Astrocyte of the spinal cord (primary cell): Measurements from ENCODE around the gene PYGO2.

Source experiments
- DNase-seq: peaks from one replicate; pipeline ENCODE4 v3.0.0; 2011; ENCODE audit warnings: low read depth, low spot score
- H3K4me3 ChIP-seq: 2 replicates; pipeline ENCODE4 v1.5.1; 2011; ENCODE audit warnings: low read depth, mild to moderate bottlenecking, low read length, moderate library complexity
- in situ Hi-C: cut with HindIII; loops from 2 replicates; pipeline ENCODE4 v1.10.0; 2017; ENCODE audit warnings: low sequenced_read_pairs
- TF ChIP-seq, protein P1 (sequence below): IDR thresholded peaks from 2 replicates; pipeline ENCODE4 v1.5.1; 2012; ENCODE audit warnings: low read depth, mild to moderate bottlenecking, low read length, inconsistent platforms

The PYGO2 gene

DNA sequence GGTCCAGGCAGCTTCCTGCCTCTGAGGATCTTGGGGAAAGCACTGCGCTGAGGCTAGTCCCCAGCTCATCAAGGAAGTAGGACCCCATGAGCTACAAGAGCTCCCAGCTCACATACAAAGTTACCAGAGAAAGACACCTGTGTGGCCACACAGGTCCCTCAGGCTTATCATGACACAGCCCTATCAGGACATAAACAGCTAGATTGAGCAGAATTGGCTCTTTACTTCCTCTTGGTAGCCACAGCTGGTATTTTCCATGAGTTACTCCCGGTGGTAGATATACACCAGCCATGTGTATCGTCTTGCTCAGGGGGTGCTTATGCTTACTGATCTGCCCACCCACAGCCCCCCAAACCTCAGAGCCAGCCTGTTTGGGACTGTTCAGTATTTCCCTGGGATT, 33.0 kb upstream of the PYGO2 start:
- DNase-seq, result no peak
- TF ChIP-seq, protein P1, sequence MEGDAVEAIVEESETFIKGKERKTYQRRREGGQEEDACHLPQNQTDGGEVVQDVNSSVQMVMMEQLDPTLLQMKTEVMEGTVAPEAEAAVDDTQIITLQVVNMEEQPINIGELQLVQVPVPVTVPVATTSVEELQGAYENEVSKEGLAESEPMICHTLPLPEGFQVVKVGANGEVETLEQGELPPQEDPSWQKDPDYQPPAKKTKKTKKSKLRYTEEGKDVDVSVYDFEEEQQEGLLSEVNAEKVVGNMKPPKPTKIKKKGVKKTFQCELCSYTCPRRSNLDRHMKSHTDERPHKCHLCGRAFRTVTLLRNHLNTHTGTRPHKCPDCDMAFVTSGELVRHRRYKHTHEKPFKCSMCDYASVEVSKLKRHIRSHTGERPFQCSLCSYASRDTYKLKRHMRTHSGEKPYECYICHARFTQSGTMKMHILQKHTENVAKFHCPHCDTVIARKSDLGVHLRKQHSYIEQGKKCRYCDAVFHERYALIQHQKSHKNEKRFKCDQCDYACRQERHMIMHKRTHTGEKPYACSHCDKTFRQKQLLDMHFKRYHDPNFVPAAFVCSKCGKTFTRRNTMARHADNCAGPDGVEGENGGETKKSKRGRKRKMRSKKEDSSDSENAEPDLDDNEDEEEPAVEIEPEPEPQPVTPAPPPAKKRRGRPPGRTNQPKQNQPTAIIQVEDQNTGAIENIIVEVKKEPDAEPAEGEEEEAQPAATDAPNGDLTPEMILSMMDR, result no peak
- no peak overlapping the region for H3K4me3 ChIP-seq
- in situ Hi-C loops, result no loop called here

DNA sequence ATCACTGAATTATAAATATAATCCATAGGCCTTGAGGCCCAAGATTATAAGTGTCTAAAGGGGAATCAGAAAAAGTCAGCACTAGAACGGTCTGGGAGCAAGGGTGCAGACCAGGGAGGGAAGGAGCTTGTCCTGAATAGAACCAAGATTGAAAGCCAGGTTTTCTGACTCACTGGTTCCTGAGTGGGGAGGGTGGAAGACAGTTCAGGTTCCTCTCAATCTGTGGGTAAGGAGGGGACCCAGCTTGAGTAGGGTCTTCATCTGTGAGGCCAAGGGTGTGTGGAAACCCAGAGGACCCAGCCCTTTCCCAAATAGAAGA, 32.6 kb upstream of the PYGO2 start:
- H3K4me3 ChIP-seq, result no peak overlapping the region
- TF ChIP-seq, protein P1, result no peak
- in situ Hi-C loops, result no loop called here
- no peak for DNase-seq

DNA sequence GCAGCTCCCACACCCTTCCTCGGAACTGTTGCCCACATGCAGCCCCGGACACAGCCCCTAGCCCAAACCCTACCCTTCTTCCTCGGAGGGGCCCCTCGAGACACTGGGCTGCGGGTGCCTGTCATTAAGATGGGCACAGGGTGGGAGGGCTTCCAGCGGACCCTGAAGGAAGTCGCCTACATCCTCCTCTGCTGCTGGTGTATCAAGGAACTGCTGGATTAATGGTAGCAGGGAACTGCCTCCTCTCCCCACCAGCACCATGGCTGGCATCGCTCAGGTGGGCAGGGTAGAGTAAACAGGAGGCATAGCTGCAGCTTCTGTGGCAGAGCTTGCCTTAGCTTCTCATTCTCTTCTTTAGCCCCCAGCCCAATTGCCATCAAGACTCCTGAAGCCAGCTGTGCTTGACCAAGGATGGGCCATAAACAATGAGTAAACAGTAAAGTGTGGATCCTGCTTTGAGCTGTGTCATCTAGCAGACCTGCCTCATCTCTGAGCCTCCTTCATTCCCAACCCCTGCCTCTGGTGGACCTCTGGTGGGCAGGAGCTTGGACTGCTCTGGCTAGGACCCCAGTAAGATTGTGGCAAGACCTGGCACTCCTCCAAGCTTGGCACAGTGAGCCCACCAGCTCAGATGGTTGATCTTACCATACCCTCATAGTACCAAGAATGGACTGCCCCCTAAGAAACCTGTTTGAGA, 32.1 kb upstream of the PYGO2 start, which contains the start of gene LENEP:
Gene LENEP (plus strand): TSS at position 15 of the 697 bp plus-strand sequence. CDS start 22 bp downstream, at position 37.
- DNase-seq, result no peak
- no peak within 1 kb of the TSS for H3K4me3 ChIP-seq
- in situ Hi-C loops, result no loop called here
- TF ChIP-seq, protein P1, result no peak

DNA sequence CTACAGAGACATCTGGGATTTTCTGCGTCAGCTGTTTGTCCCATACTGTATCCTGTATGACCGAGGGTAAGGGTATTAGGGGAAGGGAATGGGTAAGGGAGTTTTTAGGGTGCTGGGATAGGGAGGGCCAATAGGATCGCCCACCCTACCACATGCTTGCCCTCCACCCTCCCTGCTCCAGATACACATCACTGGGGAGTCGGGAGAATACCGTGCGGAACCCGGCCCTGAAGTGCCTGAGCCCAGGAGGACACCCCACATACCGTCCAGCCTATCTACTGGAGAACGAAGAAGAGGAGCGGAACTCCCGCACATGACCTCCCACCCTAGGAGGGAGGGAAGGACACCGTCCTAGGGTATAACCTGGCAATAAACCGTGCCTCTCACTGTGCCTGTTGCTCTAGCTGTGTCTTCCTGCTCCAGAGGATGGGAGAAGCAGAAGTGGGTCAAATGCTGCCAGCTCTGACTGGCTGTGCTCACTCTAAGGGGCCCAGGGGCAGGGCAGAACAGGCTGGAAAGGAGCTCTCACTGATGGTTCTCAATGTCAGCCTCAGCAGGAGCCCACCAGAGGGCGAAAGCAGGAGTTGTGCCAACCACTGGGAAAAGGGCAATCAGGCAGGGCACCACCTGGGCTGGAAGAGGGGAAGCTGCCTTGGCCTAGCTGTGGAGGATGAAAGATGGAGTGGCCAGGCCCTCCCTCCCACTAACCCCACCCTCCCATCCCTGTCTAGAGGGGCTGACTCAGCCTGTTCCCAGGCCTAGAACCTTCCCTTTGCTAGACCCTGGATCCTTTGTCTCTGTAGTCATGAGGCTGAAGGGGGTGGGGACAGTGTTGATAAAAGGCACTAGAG, 31.4 kb upstream of the PYGO2 start:
- TF ChIP-seq, protein P1, result peak; percentile 22
- no peak overlapping the region for H3K4me3 ChIP-seq
- peak; percentile 51 for DNase-seq
- in situ Hi-C loops, result no loop called here

DNA sequence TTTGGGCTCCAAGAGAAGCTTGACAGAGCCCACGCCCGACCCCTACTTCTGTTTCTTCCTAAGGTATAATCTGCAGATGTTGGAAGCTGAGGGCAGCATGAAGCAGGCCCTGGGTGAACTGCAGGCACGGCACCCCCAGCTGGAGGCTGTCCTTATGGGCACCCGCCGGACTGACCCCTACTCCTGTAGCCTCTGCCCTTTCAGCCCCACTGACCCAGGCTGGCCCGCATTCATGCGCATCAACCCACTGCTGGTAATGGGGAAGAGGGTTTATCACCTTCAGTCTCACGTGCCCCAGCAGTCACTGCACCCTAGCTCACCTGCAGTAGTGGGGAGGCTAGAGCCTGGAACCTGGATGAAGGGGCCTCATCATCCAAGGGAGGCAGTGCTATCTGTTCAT, 28.7 kb upstream of the PYGO2 start:
- in situ Hi-C loops, result no loop called here

DNA sequence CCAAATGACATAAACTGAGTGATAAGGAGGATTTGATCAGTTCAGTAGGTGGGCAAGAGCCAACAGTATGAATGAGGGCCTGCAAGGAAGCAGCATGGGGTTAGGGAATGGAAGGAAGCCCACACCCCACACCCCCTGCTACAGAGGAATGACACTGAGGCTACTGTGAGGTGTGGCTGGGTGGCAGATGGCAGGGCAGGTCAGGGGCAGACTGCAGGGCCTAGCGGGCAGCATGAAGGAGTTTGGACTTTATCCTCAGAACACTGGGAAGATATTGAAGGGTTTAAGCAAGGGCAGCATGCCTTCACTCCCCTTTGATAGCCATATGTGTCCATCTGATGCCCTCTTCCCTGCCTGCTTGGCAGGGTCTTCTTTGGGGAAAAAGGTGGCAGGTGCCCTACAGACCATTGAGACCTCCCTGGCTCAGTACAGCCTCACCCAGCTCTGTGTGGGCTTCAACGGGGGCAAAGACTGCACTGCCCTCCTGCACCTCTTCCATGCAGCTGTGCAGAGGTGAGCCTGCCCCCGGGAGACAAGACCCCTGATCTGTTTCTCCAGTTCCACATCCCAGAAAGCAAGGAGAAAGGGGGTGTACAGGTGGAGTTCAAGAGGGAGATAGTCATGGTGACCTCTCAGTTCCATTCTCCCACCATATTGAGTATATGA, 27.7 kb upstream of the PYGO2 start:
- TF ChIP-seq, protein P1, result no peak
- DNase-seq, result no peak
- in situ Hi-C loops, result no loop called here
- no peak overlapping the region for H3K4me3 ChIP-seq

More for the DNA sequence above, 28.7 kb upstream of the PYGO2 start:
- H3K4me3 ChIP-seq, result no peak overlapping the region
- DNase-seq, result no peak
- TF ChIP-seq, protein P1, result no peak
